Endothelial cell of umbilical vein (primary cell): ENCODE measurements around the gene ITSN1. TPM values are rescaled to one million over a fixed set of nuclear protein-coding genes. Genes with fewer than 3 reads are reported as not detected.

Experiments
- BruUV-seq: library from RNA; stranded (reverse); fragments of 400-500 nt; replicated peaks from 2 replicates; lab custom pipeline; 2021; lab: Mats Ljungman, UMichigan
- CTCF ChIA-PET: fragments of 300-600, 350-600 bp; sonication (Branson Sonifier 250); formaldehyde crosslinking; loops from one replicate; lab custom pipeline; 2021; ENCODE audit warnings: antibody characterized with exemption, inconsistent platforms; lab: Charles Lee
- POLR2A ChIA-PET: fragments of 300-600, 350-600 bp; sonication (Branson Sonifier 250); formaldehyde crosslinking; loops from one replicate; lab custom pipeline; 2021; ENCODE audit warnings: antibody characterized with exemption, inconsistent platforms; lab: Charles Lee
- DNase-seq: peaks from one replicate; pipeline ENCODE4 v3.0.0-alpha.2; 2011; ENCODE audit warnings: low read depth, low spot score
- FAIRE-seq: peaks from 2 replicates; lab custom pipeline; 2011; peaks lifted over from hg19 to GRCh38; lab: Jason Lieb, UNC
- H2AFZ ChIP-seq: 2 replicates; pipeline ENCODE4 v1.6.0; 2012; ENCODE audit warnings: low read depth, low read length, control low read depth, inconsistent platforms
- H3K27ac ChIP-seq: 2 replicates; pipeline ENCODE4 v1.5.1; 2011; ENCODE audit warnings: low read depth, mild to moderate bottlenecking, control low read depth, low read length, moderate library complexity; ENCODE audit not compliant: insufficient read depth
- H3K27me3 ChIP-seq, 2 experiments: 2 replicates each; pipeline versions ENCODE4 v1.6.0 to v1.6.1; 2011; ENCODE audit warnings: low read length in 2 of 2, mixed read lengths in 1 of 2; ENCODE audit not compliant: control insufficient read depth in 2 of 2, insufficient read depth in 2 of 2
- H3K36me3 ChIP-seq, 2 experiments: 2 replicates in 1 of 2; 3 replicates in 1 of 2; pipeline ENCODE4 v1.5.1; 2011; ENCODE audit warnings: low read length in 2 of 2, mild to moderate bottlenecking in 1 of 2, moderate library complexity in 1 of 2; ENCODE audit not compliant: control insufficient read depth in 2 of 2, insufficient read depth in 2 of 2; ENCODE audit errors: extremely low read depth in 1 of 2
- H3K4me1 ChIP-seq: 3 replicates; pipeline ENCODE4 v1.5.1; 2011; ENCODE audit warnings: mild to moderate bottlenecking, low read length; ENCODE audit not compliant: control insufficient read depth, insufficient read depth; ENCODE audit errors: extremely low read depth
- H3K4me2 ChIP-seq: 2 replicates; pipeline ENCODE4 v1.6.1; 2011; ENCODE audit warnings: low read length, control low read depth, mixed read lengths; ENCODE audit not compliant: insufficient read depth
- H3K4me3 ChIP-seq, 3 experiments: fragments of 200-600 bp in 1 of 3; sonication (generic), shearing (Covaris generic) in 1 of 3; replicated peaks in 1 of 3; 2 replicates each; pipeline ENCODE4 v1.5.1; 2011 to 2016; ENCODE audit warnings: control low read depth in 3 of 3, low read length in 3 of 3, mild to moderate bottlenecking in 2 of 3, inconsistent platforms in 1 of 3, low read depth in 1 of 3, moderate library complexity in 1 of 3; ENCODE audit not compliant: insufficient read depth in 1 of 3
- H3K79me2 ChIP-seq: 2 replicates; pipeline ENCODE4 v1.6.0; 2012; ENCODE audit warnings: low read length, inconsistent platforms; ENCODE audit not compliant: control insufficient read depth, insufficient read depth
- H3K9ac ChIP-seq: replicated peaks from 2 replicates; pipeline ENCODE3; 2011; ENCODE audit warnings: low read length, control low read depth; ENCODE audit not compliant: insufficient read depth; ENCODE audit errors: extremely low read depth
- H3K9me1 ChIP-seq: replicated peaks from 3 replicates; pipeline ENCODE4 v1.6.0; 2011; ENCODE audit warnings: mild to moderate bottlenecking, low read length; ENCODE audit not compliant: control insufficient read depth, insufficient read depth; ENCODE audit errors: extremely low read depth
- H3K9me3 ChIP-seq: replicated peaks from 2 replicates; pipeline ENCODE4 v1.5.1; 2012; ENCODE audit warnings: low read length, inconsistent platforms; ENCODE audit not compliant: control insufficient read depth, insufficient read depth
- H4K20me1 ChIP-seq: replicated peaks from 2 replicates; pipeline ENCODE3; 2011; ENCODE audit warnings: mild to moderate bottlenecking, low read length; ENCODE audit not compliant: control insufficient read depth, insufficient read depth; ENCODE audit errors: extremely low read depth
- CTCF ChIP-seq, 2 donors: IDR thresholded peaks; 1 replicate in 1 of 2; 2 replicates in 1 of 2; pipeline ENCODE4 v1.5.1; 2011; ENCODE audit warnings: low read length in 2 of 2, mild to moderate bottlenecking in 2 of 2, moderate library complexity in 2 of 2, control low read depth in 1 of 2, inconsistent platforms in 1 of 2, low read depth in 1 of 2; ENCODE audit not compliant: insufficient read depth in 1 of 2; ENCODE audit errors: extremely low read depth in 1 of 2
- EZH2 ChIP-seq: IDR thresholded peaks from 2 replicates; pipeline ENCODE4 v1.6.1; 2012; ENCODE audit warnings: borderline replicate concordance, low read depth, mild to moderate bottlenecking, moderate library complexity, low read length, inconsistent platforms; ENCODE audit not compliant: severe bottlenecking
- FOS ChIP-seq: IDR thresholded peaks from 2 replicates; pipeline ENCODE4 v1.6.1; 2011; ENCODE audit warnings: mild to moderate bottlenecking, low read length, moderate library complexity, borderline replicate concordance; ENCODE audit not compliant: insufficient read depth
- JUN ChIP-seq: IDR thresholded peaks from 2 replicates; pipeline ENCODE4 v1.6.1; 2011; ENCODE audit warnings: borderline replicate concordance, low read depth; ENCODE audit not compliant: insufficient read length, insufficient read depth
- POLR2A ChIP-seq: IDR thresholded peaks from 2 replicates; pipeline ENCODE4 v1.6.1; 2012; ENCODE audit warnings: low read depth, mild to moderate bottlenecking, control low read depth, low read length
- POLR2AphosphoS5 ChIP-seq: IDR thresholded peaks from 2 replicates; pipeline ENCODE4 v1.6.1; 2012; ENCODE audit warnings: low read depth, mild to moderate bottlenecking, control low read depth, low read length, moderate library complexity; ENCODE audit not compliant: insufficient read depth
- dilution Hi-C: fragments of 300-500 bp; cut with MboI; formaldehyde crosslinking; loops from one replicate; pipeline ENCODE4 v1.15.0; 2019; ENCODE audit warnings: low sequenced_read_pairs; ENCODE audit not compliant: extremely low pct_ligation_motif_present
- intact Hi-C: fragments of 100-400 bp; cut with micrococcal nuclease; formaldehyde crosslinking; loops from one replicate; pipeline ENCODE4 v1.10.0; 2022
- polyA plus RNA-seq, 4 experiments: library from polyadenylated mRNA; depleted of rRNA in 3 of 4; stranded (reverse) in 3 of 4; unstranded in 1 of 4; fragments of >200 nt; gene quantifications; 2 replicates each; pipeline versions ENCODE4 v1.2.1 to v1.2.3, GENCODE V29; 2011 to 2012; ENCODE audit warnings: missing spikeins in 1 of 4
- total RNA-seq: library from RNA; stranded (reverse); gene quantifications from 2 replicates; pipeline ENCODE4 v1.2.3, GENCODE V29; 2021

The ITSN1 gene
- total and polyA plus RNA-seq, 2 donors (not counting 3 experiments of a cell fraction or from before 2014, with no cell fraction given): 72.2 to 86.8 TPM

GRCh38 chr21:33690874-33691273 is 48.6 kb downstream of the ITSN1 start:
- Histone ChIP-seq H3K79me2 (peaks cover 85% of the 10 kb centered on the region), H3K27me3 (no peaks in the 10 kb centered on the region), H3K9me1 (no peaks in the 10 kb centered on the region), H3K4me3 (no peak overlapping the region), H3K9me3 (no peaks in the 10 kb centered on the region), H3K9ac (no peak overlapping the region), H3K27ac (no peak overlapping the region), H3K36me3 (no peaks in the 10 kb centered on the region), H3K4me1 (peaks cover 9% of the 10 kb centered on the region), H3K4me2 (no peak overlapping the region), H2AFZ (no peak overlapping the region), H4K20me1 (peaks cover 4% of the 10 kb centered on the region)
- BruUV-seq: no TSS peak
- dilution Hi-C loops (no loop called here), intact Hi-C loops (no loop called here)
- ChIA-PET CTCF (interaction anchor here (0.9 kb wide), 1 partner anchor 50 kb away, joined by 3 read pairs; no protein-coding TSS in a partner anchor), POLR2A (no interaction called here)
- DNase-seq (no peak), FAIRE-seq (no peak)
- TF ChIP-seq FOS (no peak), POLR2A (no peak), POLR2AphosphoS5 (no peak), CTCF (IDR thresholded peaks at IDR 0.05; ENCODE audit: extremely low read depth in 1 of 2, insufficient read depth in 1 of 2, low read depth in 1 of 2, low read length in 2 of 2) (no peak), EZH2 (no peak), JUN (no peak)
